Measurements from ENCODE around the gene MYBPC1.
"Not testable (repeated sequence)": the region's sequence is repeated elsewhere in the genome, so short reads cannot be mapped to it uniquely, and the experiment has no call there.

MYBPC1 gene

GRCh38 chr12:101653503-101653902, 58.7 kb downstream of the MYBPC1 start:
- Histone ChIP-seq H3K36me3 (ENCODE audit: insufficient read depth, low read length) (no peaks in the 10 kb centered on the region), H3K9me3 (ENCODE audit: control insufficient read depth, insufficient read depth, low read length) (no peaks in the 10 kb centered on the region), H3K4me1 (ENCODE audit: insufficient read depth, low read length) (no peaks in the 10 kb centered on the region), H3K9ac (ENCODE audit: low read depth, low read length) (no peak overlapping the region)

GRCh38 chr12:101654442-101654841, 59.7 kb downstream of the MYBPC1 start:
- H3K4me1 ChIP-seq (ENCODE audit: insufficient read depth, low read length): no peaks in the 10 kb centered on the region
- H3K36me3 ChIP-seq (ENCODE audit: insufficient read depth, low read length): no peaks in the 10 kb centered on the region
- H3K9ac ChIP-seq (ENCODE audit: low read depth, low read length): no peak overlapping the region
- no peaks in the 10 kb centered on the region for H3K9me3 ChIP-seq (ENCODE audit: control insufficient read depth, insufficient read depth, low read length)

GRCh38 chr12:101655393-101655792, 60.6 kb downstream of the MYBPC1 start:
- Histone ChIP-seq H3K36me3 (ENCODE audit: insufficient read depth, low read length) (no peaks in the 10 kb centered on the region), H3K9ac (ENCODE audit: low read depth, low read length) (no peak overlapping the region), H3K4me1 (ENCODE audit: insufficient read depth, low read length) (no peaks in the 10 kb centered on the region), H3K9me3 (ENCODE audit: control insufficient read depth, insufficient read depth, low read length) (no peaks in the 10 kb centered on the region)

GRCh38 chr12:101660662-101661061, 65.9 kb downstream of the MYBPC1 start:
- not testable (repeated sequence) for H3K36me3 ChIP-seq (ENCODE audit: insufficient read depth, low read length); H3K9me3 ChIP-seq (ENCODE audit: control insufficient read depth, insufficient read depth, low read length); H3K9ac ChIP-seq (ENCODE audit: low read depth, low read length)
- H3K4me1 ChIP-seq (ENCODE audit: insufficient read depth, low read length): peaks cover 13% of the 10 kb centered on the region

- no peaks in the 10 kb centered on the region for H3K36me3 ChIP-seq (ENCODE audit: insufficient read depth, low read length)
- peaks cover 13% of the 10 kb centered on the region for H3K4me1 ChIP-seq (ENCODE audit: insufficient read depth, low read length)
- H3K9me3 ChIP-seq (ENCODE audit: control insufficient read depth, insufficient read depth, low read length): no peaks in the 10 kb centered on the region
- H3K9ac ChIP-seq (ENCODE audit: low read depth, low read length): no peak overlapping the region
Observed at GRCh38 chr12:101663298-101663697, 68.5 kb downstream of the MYBPC1 start.

- no peak overlapping the region for H3K9ac ChIP-seq (ENCODE audit: low read depth, low read length)
- no peaks in the 10 kb centered on the region for H3K9me3 ChIP-seq (ENCODE audit: control insufficient read depth, insufficient read depth, low read length)
- no peaks in the 10 kb centered on the region for H3K36me3 ChIP-seq (ENCODE audit: insufficient read depth, low read length)
- H3K4me1 ChIP-seq (ENCODE audit: insufficient read depth, low read length): peaks cover 13% of the 10 kb centered on the region
Observed at GRCh38 chr12:101664992-101665391, 70.2 kb downstream of the MYBPC1 start.

GRCh38 chr12:101666052-101666728, 71.4 kb downstream of the MYBPC1 start:
- Histone ChIP-seq H3K4me1 (ENCODE audit: insufficient read depth, low read length) (peaks cover 13% of the 10 kb centered on the region), H3K9me3 (ENCODE audit: control insufficient read depth, insufficient read depth, low read length) (no peaks in the 10 kb centered on the region), H3K36me3 (ENCODE audit: insufficient read depth, low read length) (no peaks in the 10 kb centered on the region), H3K9ac (ENCODE audit: low read depth, low read length) (no peak overlapping the region)

- Histone ChIP-seq H3K4me1 (ENCODE audit: insufficient read depth, low read length) (peaks cover 13% of the 10 kb centered on the region), H3K36me3 (ENCODE audit: insufficient read depth, low read length) (no peaks in the 10 kb centered on the region), H3K9ac (ENCODE audit: low read depth, low read length) (no peak overlapping the region), H3K9me3 (ENCODE audit: control insufficient read depth, insufficient read depth, low read length) (no peaks in the 10 kb centered on the region)
Observed at GRCh38 chr12:101667591-101667990, 72.8 kb downstream of the MYBPC1 start.

GRCh38 chr12:101670007-101670671, 75.4 kb downstream of the MYBPC1 start:
- H3K9ac ChIP-seq (ENCODE audit: low read depth, low read length): no peak overlapping the region
- H3K9me3 ChIP-seq (ENCODE audit: control insufficient read depth, insufficient read depth, low read length): no peaks in the 10 kb centered on the region
- no peaks in the 10 kb centered on the region for H3K36me3 ChIP-seq (ENCODE audit: insufficient read depth, low read length)
- peaks cover 4% of the 10 kb centered on the region for H3K4me1 ChIP-seq (ENCODE audit: insufficient read depth, low read length)

GRCh38 chr12:101671157-101671791, 76.5 kb downstream of the MYBPC1 start:
- Histone ChIP-seq H3K4me1 (ENCODE audit: insufficient read depth, low read length) (no peaks in the 10 kb centered on the region; the same call in 1 of the 2 replicates), H3K36me3 (ENCODE audit: insufficient read depth, low read length) (no peaks in the 10 kb centered on the region), H3K9ac (ENCODE audit: low read depth, low read length) (no peak overlapping the region), H3K9me3 (ENCODE audit: control insufficient read depth, insufficient read depth, low read length) (no peaks in the 10 kb centered on the region)

GRCh38 chr12:101671833-101672232, 77.1 kb downstream of the MYBPC1 start:
- H3K36me3 ChIP-seq (ENCODE audit: insufficient read depth, low read length): no peaks in the 10 kb centered on the region
- no peaks in the 10 kb centered on the region for H3K9me3 ChIP-seq (ENCODE audit: control insufficient read depth, insufficient read depth, low read length)
- H3K9ac ChIP-seq (ENCODE audit: low read depth, low read length): no peak overlapping the region
- no peaks in the 10 kb centered on the region; the same call in 1 of the 2 replicates for H3K4me1 ChIP-seq (ENCODE audit: insufficient read depth, low read length)

- Histone ChIP-seq H3K9me3 (ENCODE audit: control insufficient read depth, insufficient read depth, low read length) (no peaks in the 10 kb centered on the region), H3K4me1 (ENCODE audit: insufficient read depth, low read length) (no peaks in the 10 kb centered on the region), H3K9ac (ENCODE audit: low read depth, low read length) (no peak overlapping the region), H3K36me3 (ENCODE audit: insufficient read depth, low read length) (no peaks in the 10 kb centered on the region)
Observed at GRCh38 chr12:101675555-101675954, 80.8 kb downstream of the MYBPC1 start.

GRCh38 chr12:101676497-101676896, 81.7 kb downstream of the MYBPC1 start:
- H3K9me3 ChIP-seq (ENCODE audit: control insufficient read depth, insufficient read depth, low read length); H3K36me3 ChIP-seq (ENCODE audit: insufficient read depth, low read length); H3K9ac ChIP-seq (ENCODE audit: low read depth, low read length); H3K4me1 ChIP-seq (ENCODE audit: insufficient read depth, low read length): not testable (repeated sequence)

GRCh38 chr12:101678081-101678480, 83.3 kb downstream of the MYBPC1 start:
- Histone ChIP-seq H3K9ac (ENCODE audit: low read depth, low read length) (no peak overlapping the region), H3K4me1 (ENCODE audit: insufficient read depth, low read length) (no peaks in the 10 kb centered on the region), H3K9me3 (ENCODE audit: control insufficient read depth, insufficient read depth, low read length) (no peaks in the 10 kb centered on the region), H3K36me3 (ENCODE audit: insufficient read depth, low read length) (no peaks in the 10 kb centered on the region)

- no peaks in the 10 kb centered on the region; the same call in 1 of the 2 replicates for H3K4me1 ChIP-seq (ENCODE audit: insufficient read depth, low read length)
- no peaks in the 10 kb centered on the region for H3K9me3 ChIP-seq (ENCODE audit: control insufficient read depth, insufficient read depth, low read length)
- H3K36me3 ChIP-seq (ENCODE audit: insufficient read depth, low read length): no peaks in the 10 kb centered on the region
- no peak overlapping the region for H3K9ac ChIP-seq (ENCODE audit: low read depth, low read length)
Observed at GRCh38 chr12:101680240-101680639, 85.5 kb downstream of the MYBPC1 start.

All from ES-I3 (cell line).